K562 (cell line): ENCODE measurements around the gene SCAMP2. TPM values are rescaled to one million over a fixed set of nuclear protein-coding genes. Genes with fewer than 3 reads are reported as not detected.
A peak's percentile ranks its signal among the peaks of the same experiment; 100 is the strongest.

Experiments
- ATAC-seq: fragments of 200-7000 bp; cut with Tn5 transposase; 3 replicates; pipeline ENCODE4 v1.9.1; 2020; ENCODE audit warnings: moderate library complexity
- BruUV-seq: library from RNA; stranded (reverse); fragments of 400-500 nt; replicated peaks from 2 replicates; lab custom pipeline; 2021; lab: Mats Ljungman, UMichigan
- CTCF ChIA-PET: fragments of 300-600 bp; formaldehyde crosslinking; extraction: SDS; loops from one replicate; lab custom pipeline; 2021; ENCODE audit warnings: low intra/inter-chr PET ratio; lab: Yijun Ruan, JAX
- POLR2A ChIA-PET: fragments of 300-600, 350-650 bp; sonication (Branson Sonifier 250); formaldehyde crosslinking; extraction: SDS; loops from one replicate; lab custom pipeline; 2021; ENCODE audit warnings: antibody characterized with exemption, inconsistent platforms; lab: Yijun Ruan, JAX
- DNase-seq, 4 experiments: peaks; one replicate each; pipeline versions ENCODE4 v3.0.0 to v3.0.0-alpha.2; 2011 to 2018; ENCODE audit warnings: low spot score in 3 of 4, mixed read lengths in 3 of 4; ENCODE audit errors: extremely low read depth in 1 of 4
- FAIRE-seq: peaks from 2 replicates; lab custom pipeline; 2011; peaks lifted over from hg19 to GRCh38; lab: Jason Lieb, UNC
- H2AFZ ChIP-seq: 2 replicates; pipeline ENCODE4 v1.6.0; 2011; ENCODE audit warnings: low read depth, low read length, control low read depth, inconsistent platforms
- H3K27ac ChIP-seq: fragments of 200-600 bp; 3 replicates; pipeline ENCODE4 v1.8.0; 2011; ENCODE audit warnings: low read depth, mild to moderate bottlenecking, control low read depth, inconsistent platforms, low read length, moderate library complexity, mixed read lengths; ENCODE audit errors: extremely low read depth
- H3K27me3 ChIP-seq, 2 experiments: fragments of 300-600 bp in 1 of 2; 2 replicates in 1 of 2; 3 replicates in 1 of 2; pipeline versions ENCODE4 v1.6.0 to v1.8.0; 2011; ENCODE audit warnings: inconsistent platforms in 2 of 2, low read length in 2 of 2, mild to moderate bottlenecking in 1 of 2, mixed read lengths in 1 of 2, moderate library complexity in 1 of 2; ENCODE audit not compliant: control insufficient read depth in 2 of 2, insufficient read depth in 2 of 2
- H3K36me3 ChIP-seq: fragments of 300-600 bp; 3 replicates; pipeline ENCODE4 v1.8.0; 2011; ENCODE audit warnings: mild to moderate bottlenecking, low read length, inconsistent platforms; ENCODE audit not compliant: control insufficient read depth, insufficient read depth
- H3K4me1 ChIP-seq, 2 experiments: fragments of 200-600 bp in 1 of 2; replicated peaks in 1 of 2; 2 replicates in 1 of 2; 3 replicates in 1 of 2; pipeline versions ENCODE4 v1.5.1 to v1.8.0; 2011; ENCODE audit warnings: inconsistent platforms in 2 of 2, low read length in 2 of 2, mild to moderate bottlenecking in 1 of 2, mixed read lengths in 1 of 2, moderate library complexity in 1 of 2; ENCODE audit not compliant: control insufficient read depth in 2 of 2, insufficient read depth in 2 of 2
- H3K4me2 ChIP-seq: 2 replicates; pipeline ENCODE4 v1.6.1; 2011; ENCODE audit warnings: low read length, control low read depth, inconsistent platforms, mixed read lengths; ENCODE audit not compliant: insufficient read depth
- H3K4me3 ChIP-seq: fragments of 200-600 bp; sonication (generic), shearing (Covaris generic); 2 replicates; pipeline ENCODE4 v1.5.1; 2016; ENCODE audit warnings: control low read depth, inconsistent platforms
- H3K79me2 ChIP-seq: fragments of 200-600 bp; 3 replicates; pipeline ENCODE4 v1.8.0; 2011; ENCODE audit warnings: low read length, inconsistent platforms; ENCODE audit not compliant: control insufficient read depth, insufficient read depth
- H3K9ac ChIP-seq, 2 experiments: 2 replicates each; pipeline versions ENCODE4 v1.6.0 to v1.6.1; 2011; ENCODE audit warnings: low read depth in 2 of 2, low read length in 2 of 2, control low read depth in 1 of 2, inconsistent platforms in 1 of 2, mild to moderate bottlenecking in 1 of 2, mixed read lengths in 1 of 2; ENCODE audit not compliant: insufficient read depth in 1 of 2
- H3K9me1 ChIP-seq: one replicate; pipeline ENCODE4 v1.6.0; 2011; ENCODE audit warnings: inconsistent platforms, mild to moderate bottlenecking, low read length, moderate library complexity; ENCODE audit not compliant: control insufficient read depth, insufficient read depth
- H3K9me3 ChIP-seq: replicated peaks from 2 replicates; pipeline ENCODE4 v1.5.1; 2011; ENCODE audit warnings: low read depth, low read length, inconsistent platforms; ENCODE audit not compliant: control insufficient read depth, insufficient read depth
- H4K20me1 ChIP-seq: replicated peaks from 2 replicates; pipeline ENCODE4 v1.6.1; 2011; ENCODE audit warnings: low read length, inconsistent platforms, mixed read lengths; ENCODE audit not compliant: control insufficient read depth, insufficient read depth
- BCOR ChIP-seq: fragments of 450-650 bp; IDR thresholded peaks from 2 replicates; pipeline ENCODE4 v1.6.1; 2016
- CHD4 ChIP-seq: fragments of 200-600 bp; sonication (generic); IDR thresholded peaks from 3 replicates; pipeline ENCODE4 v1.6.1; 2012; ENCODE audit warnings: low read depth, mild to moderate bottlenecking, mixed read lengths, low read length, inconsistent platforms; ENCODE audit not compliant: insufficient read depth, insufficient replicate concordance, poor library complexity, severe bottlenecking
- DACH1 ChIP-seq: fragments of 450-650 bp; IDR thresholded peaks from 2 replicates; pipeline ENCODE4 v1.6.1; 2018; ENCODE audit not compliant: partially characterized antibody
- DIDO1 ChIP-seq: fragments of 450-650 bp; IDR thresholded peaks from 2 replicates; pipeline ENCODE4 v1.6.1; 2016; ENCODE audit warnings: low read depth, missing biosample characterization, missing genetic modification characterization
- EP400 ChIP-seq: fragments of 450-650 bp; IDR thresholded peaks from 2 replicates; pipeline ENCODE4 v1.6.1; 2017; ENCODE audit warnings: antibody characterized with exemption, mild to moderate bottlenecking, moderate library complexity
- MCM3 ChIP-seq: fragments of 450-650 bp; IDR thresholded peaks from 2 replicates; pipeline ENCODE4 v1.6.1; 2016
- MEF2A ChIP-seq: IDR thresholded peaks from 2 replicates; pipeline ENCODE4 v1.6.1; 2011; ENCODE audit warnings: low read depth, mild to moderate bottlenecking, low read length, moderate library complexity; ENCODE audit not compliant: control insufficient read depth
- PTTG1 ChIP-seq: fragments of 450-650 bp; IDR thresholded peaks from 2 replicates; pipeline ENCODE4 v1.6.1; 2016; ENCODE audit warnings: low read depth, mild to moderate bottlenecking, missing genetic modification characterization, missing compliant biosample characterization
- SPI1 ChIP-seq: IDR thresholded peaks from 2 replicates; pipeline ENCODE4 v1.6.1; 2011; ENCODE audit warnings: low read depth, low read length, control low read depth, borderline replicate concordance
- ZNF133 ChIP-seq: fragments of 250-450 bp; sonication (Bioruptor Pico); IDR thresholded peaks from 2 replicates; pipeline ENCODE4 v1.4.0; 2020; ENCODE audit warnings: mild to moderate bottlenecking
- ZNF263 ChIP-seq: sonication (generic); formaldehyde crosslinking; IDR thresholded peaks from 2 replicates; pipeline ENCODE4 v1.8.0; 2022; ENCODE audit warnings: mild to moderate bottlenecking, missing genetic modification reagents, borderline replicate concordance
- ZNF347 ChIP-seq: fragments of 450-650 bp; formaldehyde crosslinking; IDR thresholded peaks from 2 replicates; pipeline ENCODE4 v1.4.0; 2020; ENCODE audit warnings: low read depth, mild to moderate bottlenecking, moderate library complexity
- ZNF431 ChIP-seq: sonication (generic); formaldehyde crosslinking; IDR thresholded peaks from 2 replicates; pipeline ENCODE4 v1.8.0; 2022; ENCODE audit warnings: mild to moderate bottlenecking, missing genetic modification reagents
- ZNF707 ChIP-seq: fragments of 250-450 bp; sonication (Bioruptor Pico); conservative IDR thresholded peaks from 2 replicates; pipeline ENCODE4 v1.8.0; 2022; ENCODE audit warnings: inconsistent platforms, mild to moderate bottlenecking, moderate library complexity
- WGBS: fragments of 100-300 bp; shearing (Covaris generic); methylation state at CpG from one replicate; pipeline ENCODE4 v1.1.6; 2016; ENCODE audit warnings: low coverage, mixed read lengths; ENCODE audit not compliant: insufficient coverage; ENCODE audit errors: missing lambda C conversion rate; 5-methylcytosine and 5-hydroxymethylcytosine counted together
- in situ Hi-C: fragments of 300-500 bp; cut with MboI; formaldehyde crosslinking; loops from 4 replicates; pipeline ENCODE4 v1.15.0; 2018; ENCODE audit warnings: inconsistent platforms, mixed read lengths
- intact Hi-C: fragments of 100-400 bp; cut with micrococcal nuclease; formaldehyde crosslinking; loops from 2 replicates; pipeline ENCODE4 v1.14.2; 2022
- polyA plus RNA-seq, 8 experiments: library from polyadenylated mRNA; depleted of rRNA in 4 of 8; stranded (reverse) in 5 of 8; unstranded in 3 of 8; fragments of >200 nt; fragmentation: Nextera tagmentation in 2 of 8; fragmentation: Illumina TruSeq in 1 of 8; extraction: Ambion mirVana in 2 of 8; extraction: Trizol in 1 of 8; gene quantifications; 2 replicates each; pipeline versions ENCODE4 v1.2.1 to v1.2.3, GENCODE V29; 2011 to 2014; ENCODE audit warnings: inconsistent platforms in 1 of 8, missing spikeins in 1 of 8
- total RNA-seq, 7 experiments: library from RNA; depleted of rRNA in 6 of 7; stranded (reverse); fragments of >200 nt in 6 of 7; fragmentation: Illumina TruSeq in 2 of 7; extraction: Trizol in 2 of 7; gene quantifications; 2 replicates each; pipeline versions ENCODE4 v1.2.1 to v1.2.3, GENCODE V29; 2011 to 2021; ENCODE audit warnings: low replicate concordance in 1 of 7

The SCAMP2 gene
- total and polyA plus RNA-seq, 9 of the 15 experiments (the other 6 are each of a cell fraction or from before 2014, with no cell fraction given) = 5.9 to 61.1 (median 20.1) TPM

GRCh38 chr15:74815121-74815934 lies 57.8 kb downstream of the SCAMP2 start:
- WGBS = 25% methylated on average over 8 of the region's 10 CpGs
- H2AFZ ChIP-seq = no peak overlapping the region
- peak overlapping the region in 1 of 2 experiments; percentile 68; a peak in 2 of 4 replicates for H3K9ac ChIP-seq
- no peaks in the 10 kb centered on the region for H3K79me2 ChIP-seq
- H3K27ac ChIP-seq = no peak overlapping the region
- no peaks in the 10 kb centered on the region for H3K9me1 ChIP-seq
- TF ChIP-seq SPI1 (0 out of 2 replicates have a peak, but pooled peaks have one; percentile 57), ZNF707 (CRISPR knock-in tag) (no peak), BCOR (peak; percentile 53; the same call in 1 of the 2 replicates)
- FAIRE-seq (no peak), DNase-seq (no peak), ATAC-seq (no peak)
- no peak overlapping the region for H3K4me3 ChIP-seq
- BruUV-seq = no TSS peak
- H3K27me3 ChIP-seq = peaks cover 0 to 13% of the 10 kb centered on the region in 2 experiments; a peak in 2 of 5 replicates
- peaks cover 6 to 27% of the 10 kb centered on the region in 2 experiments; a peak in 3 of 5 replicates for H3K4me1 ChIP-seq
- no peaks in the 10 kb centered on the region for H4K20me1 ChIP-seq
- ChIA-PET POLR2A (interaction anchor here (0.6 to 0.9 kb wide), 3 partner anchors 12 to 444 kb away, joined by 3 to 4 read pairs (median 3); no protein-coding TSS in a partner anchor), CTCF (no interaction called here)
- no peak overlapping the region for H3K4me2 ChIP-seq
- no peaks in the 10 kb centered on the region for H3K9me3 ChIP-seq
- in situ Hi-C loops = no loop called here
- H3K36me3 ChIP-seq = no peaks in the 10 kb centered on the region
- intact Hi-C loops = no loop called here

DNA sequence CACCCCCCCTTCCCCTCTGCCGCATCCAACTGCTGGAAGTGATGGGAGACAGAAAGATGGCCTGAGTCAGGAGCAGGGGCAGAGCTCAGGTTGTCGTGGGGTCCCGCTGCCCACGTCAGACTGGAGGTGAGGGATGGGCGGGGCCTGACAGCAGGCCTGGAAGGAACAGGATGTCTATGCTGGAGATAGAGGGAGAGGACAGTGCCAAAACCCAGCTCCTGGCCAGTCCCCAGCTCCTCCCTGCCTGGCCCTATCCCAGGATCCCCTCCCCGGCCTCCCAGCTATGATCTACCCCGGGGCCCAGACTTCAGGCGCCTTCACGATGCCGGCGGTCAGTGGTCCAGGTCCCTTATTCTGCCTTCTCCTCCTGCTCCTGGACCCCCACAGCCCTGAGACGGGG lies 60.6 kb downstream of the SCAMP2 start, which contains the start of gene LMAN1L:
LMAN1L (plus strand) TSS at position 303 of the 400 bp plus-strand sequence; CDS start at position 323, 20 bp downstream.
- H3K36me3 ChIP-seq = no peaks in the 10 kb centered on the region
- no peak for FAIRE-seq
- POLR2A ChIA-PET = no interaction called here
- no peak within 1 kb of the TSS; a peak in 1 of 4 replicates for H3K9ac ChIP-seq
- ATAC-seq = no peak
- H3K4me1 ChIP-seq = peaks cover 0 to 21% of the 10 kb centered on the region in 2 experiments; a peak in 2 of 5 replicates
- WGBS = 29% methylated on average over 11 of the region's 12 CpGs
- peaks cover 0 to 21% of the 10 kb centered on the region in 2 experiments; a peak in 2 of 5 replicates for H3K27me3 ChIP-seq
- TF ChIP-seq PTTG1 (no peak), ZNF263 (CRISPR knock-in tag) (no peak), MEF2A (no peak), EP400 (no peak), DACH1 (no peak), ZNF347 (no peak), MCM3 (no peak), ZNF133 (CRISPR knock-in tag) (no peak), ZNF431 (no peak), DIDO1 (tag) (no peak), CHD4 (no peak)
- no peak within 1 kb of the TSS for H3K4me3 ChIP-seq
- in situ Hi-C loops (no loop called here), intact Hi-C loops (no loop called here)
- H3K4me2 ChIP-seq = no peak within 1 kb of the TSS
- no peaks in the 10 kb centered on the region for H3K9me1 ChIP-seq
- no peaks in the 10 kb centered on the region; the same call in 1 of the 2 replicates for H4K20me1 ChIP-seq
- no peaks in the 10 kb centered on the region for H3K9me3 ChIP-seq
- no peak within 1 kb of the TSS for H2AFZ ChIP-seq
- DNase-seq = no peak
- H3K27ac ChIP-seq = no peak within 1 kb of the TSS
- BruUV-seq = no TSS peak
- H3K79me2 ChIP-seq = no peaks in the 10 kb centered on the region
- CTCF ChIA-PET = interaction anchor here (0.6 kb wide), 1 partner anchor 138 kb away, joined by 3 read pairs; no protein-coding TSS in a partner anchor
